Measurements from ENCODE around the gene OGFOD2. TPM values are rescaled to one million over a fixed set of nuclear protein-coding genes. Genes with fewer than 3 reads are reported as not detected.

OGFOD2 gene
- total RNA-seq, 2 experiments from 2014 or later = 13.1 to 25.0 TPM

- Histone ChIP-seq H3K4me2 (ENCODE audit: low read length) (no peak overlapping the region), H3K36me3 (ENCODE audit: insufficient read depth, low read length) (no peaks in the 10 kb centered on the region), H3K9me2 (ENCODE audit: insufficient read depth, low read length) (no peaks in the 10 kb centered on the region), H3K4me3 (ENCODE audit: low read depth, low read length, poor library complexity, severe bottlenecking) (no peak overlapping the region), H2AFZ (ENCODE audit: low read length) (no peak overlapping the region), H3K4me1 (ENCODE audit: insufficient read depth, low read length, poor library complexity, severe bottlenecking) (peaks cover 3% of the 10 kb centered on the region), H4K20me1 (ENCODE audit: insufficient read depth, low read length) (no peaks in the 10 kb centered on the region), H3K79me2 (ENCODE audit: insufficient read depth, low read depth, low read length) (no peaks in the 10 kb centered on the region), H3K9me3 (ENCODE audit: low read length) (no peaks in the 10 kb centered on the region), H3K27ac (ENCODE audit: low read depth, low read length, poor library complexity, severe bottlenecking) (no peak overlapping the region)
- DNase-seq (ENCODE audit: low spot score) = no peak
- TF ChIP-seq CTCF (conservative IDR thresholded peaks at IDR 0.05; ENCODE audit: low read length) = no peak
- ChIA-PET POLR2A (interaction anchor here (0.9 kb wide), 1 partner anchor 26 kb away, joined by 3 read pairs; the partner anchor contains the start of gene OGFOD2), CTCF (ENCODE audit: unreplicated experiment) (no interaction called here)
- BruUV-seq (replicated peaks) = no TSS peak
- intact Hi-C loops (cut with micrococcal nuclease; ENCODE audit: unreplicated experiment) = no loop called here
Observed at GRCh38 chr12:122949405-122949804, 25.6 kb upstream of the OGFOD2 start.

GRCh38 chr12:122949816-122950675 lies 25.0 kb upstream of the OGFOD2 start:
- no peak for DNase-seq (ENCODE audit: low spot score)
- peaks cover 3% of the 10 kb centered on the region for H3K4me1 ChIP-seq (ENCODE audit: insufficient read depth, low read length, poor library complexity, severe bottlenecking)
- H3K36me3 ChIP-seq (ENCODE audit: insufficient read depth, low read length) = no peaks in the 10 kb centered on the region
- no TSS peak for BruUV-seq (replicated peaks)
- POLR2A ChIA-PET = interaction anchor here (0.9 kb wide), 1 partner anchor 25 kb away, joined by 3 read pairs; the partner anchor contains the start of gene OGFOD2
- intact Hi-C loops (cut with micrococcal nuclease; ENCODE audit: unreplicated experiment) = loop anchor here (5.0 kb wide), 1 partner anchor 173 kb away; no protein-coding TSS in a partner anchor
- H3K27ac ChIP-seq (ENCODE audit: low read depth, low read length, poor library complexity, severe bottlenecking) = no peak overlapping the region
- H3K79me2 ChIP-seq (ENCODE audit: insufficient read depth, low read depth, low read length) = no peaks in the 10 kb centered on the region
- no peaks in the 10 kb centered on the region for H3K9me3 ChIP-seq (ENCODE audit: low read length)
- H3K4me3 ChIP-seq (ENCODE audit: low read depth, low read length, poor library complexity, severe bottlenecking) = no peak overlapping the region
- no peak overlapping the region for H2AFZ ChIP-seq (ENCODE audit: low read length)
- H4K20me1 ChIP-seq (ENCODE audit: insufficient read depth, low read length) = no peaks in the 10 kb centered on the region
- H3K9me2 ChIP-seq (ENCODE audit: insufficient read depth, low read length) = no peaks in the 10 kb centered on the region
- CTCF ChIA-PET (ENCODE audit: unreplicated experiment) = no interaction called here
- TF ChIP-seq EZH2phosphoT487 (IDR thresholded peaks at IDR 0.05; ENCODE audit: borderline replicate concordance, low read depth, low read length) = no peak
- TF ChIP-seq CTCF (conservative IDR thresholded peaks at IDR 0.05; ENCODE audit: low read length) = no peak
- H3K4me2 ChIP-seq (ENCODE audit: low read length) = no peak overlapping the region

GRCh38 chr12:122951406-122951805 lies 23.6 kb upstream of the OGFOD2 start:
- CTCF ChIA-PET (ENCODE audit: unreplicated experiment) = no interaction called here
- peaks cover 3% of the 10 kb centered on the region for H3K4me1 ChIP-seq (ENCODE audit: insufficient read depth, low read length, poor library complexity, severe bottlenecking)
- H3K79me2 ChIP-seq (ENCODE audit: insufficient read depth, low read depth, low read length) = no peaks in the 10 kb centered on the region
- H3K9me2 ChIP-seq (ENCODE audit: insufficient read depth, low read length) = no peaks in the 10 kb centered on the region
- H3K9me3 ChIP-seq (ENCODE audit: low read length) = no peaks in the 10 kb centered on the region
- no peak overlapping the region for H3K4me3 ChIP-seq (ENCODE audit: low read depth, low read length, poor library complexity, severe bottlenecking)
- H3K36me3 ChIP-seq (ENCODE audit: insufficient read depth, low read length) = no peaks in the 10 kb centered on the region
- no TSS peak for BruUV-seq (replicated peaks)
- POLR2A ChIA-PET = interaction anchor here (0.7 kb wide), 1 partner anchor 26 kb away, joined by 3 read pairs; no protein-coding TSS in a partner anchor
- no peak for DNase-seq (ENCODE audit: low spot score)
- no peaks in the 10 kb centered on the region for H4K20me1 ChIP-seq (ENCODE audit: insufficient read depth, low read length)
- intact Hi-C loops (cut with micrococcal nuclease; ENCODE audit: unreplicated experiment) = loop anchor here (5.0 kb wide), 1 partner anchor 174 kb away; no protein-coding TSS in a partner anchor
- no peak overlapping the region for H3K27ac ChIP-seq (ENCODE audit: low read depth, low read length, poor library complexity, severe bottlenecking)
- no peak for TF ChIP-seq CTCF (conservative IDR thresholded peaks at IDR 0.05; ENCODE audit: low read length)
- no peak for TF ChIP-seq EZH2phosphoT487 (IDR thresholded peaks at IDR 0.05; ENCODE audit: borderline replicate concordance, low read depth, low read length)
- H3K4me2 ChIP-seq (ENCODE audit: low read length) = no peak overlapping the region
- H2AFZ ChIP-seq (ENCODE audit: low read length) = no peak overlapping the region
